Measurements from ENCODE around the gene VPS72.

- TF ChIP-seq JUND (IDR thresholded peaks at IDR 0.05; ENCODE audit: low read depth, low read length), result no peak
- TF ChIP-seq RAD51 (IDR thresholded peaks at IDR 0.05), result no peak
- TF ChIP-seq STAT3 (IDR thresholded peaks at IDR 0.05; ENCODE audit: low read depth, low read length), result no peak
- TF ChIP-seq RCOR1 (conservative IDR thresholded peaks at IDR 0.05; ENCODE audit: low read depth, low read length), result no peak
- TF ChIP-seq CTCF (IDR thresholded peaks at IDR 0.05 in 2 of 3, conservative IDR thresholded peaks at IDR 0.05 in 1 of 3; ENCODE audit: control insufficient read depth in 2 of 3, extremely low read depth in 1 of 3, insufficient read depth in 1 of 3, low read depth in 3 of 3, low read length in 3 of 3), result no peak
- TF ChIP-seq YY1 (IDR thresholded peaks at IDR 0.05; ENCODE audit: low read depth, low read length), result no peak
- TF ChIP-seq GATAD2B (conservative IDR thresholded peaks at IDR 0.05; ENCODE audit: low read depth), result no peak
- TF ChIP-seq BCLAF1 (IDR thresholded peaks at IDR 0.05), result no peak
These were observed 45.3 kb downstream of the VPS72 start for GRCh38 chr1:151144474-151145303.
